K562 (cell line): ENCODE results near the gene HNF4A. TPM values are rescaled to one million over a fixed set of nuclear protein-coding genes. Genes with fewer than 3 reads are reported as not detected.
A peak's percentile ranks its signal among the peaks of the same experiment; 100 is the strongest.

Experiments used
- ARID1B ChIP-seq: fragments of 450-650 bp; IDR thresholded peaks from 2 replicates; pipeline ENCODE4 v1.6.1; 2016; ENCODE audit warnings: antibody characterized with exemption, mild to moderate bottlenecking, inconsistent platforms
- BHLHE40 ChIP-seq: IDR thresholded peaks from 2 replicates; pipeline ENCODE4 v1.6.1; 2011; ENCODE audit warnings: low read length, improper control_type of control experiment
- CC2D1A ChIP-seq: fragments of 450-650 bp; IDR thresholded peaks from 2 replicates; pipeline ENCODE4 v1.6.1; 2017; ENCODE audit warnings: mild to moderate bottlenecking
- CCNT2 ChIP-seq: IDR thresholded peaks from 2 replicates; pipeline ENCODE4 v1.6.1; 2011; ENCODE audit warnings: borderline replicate concordance, low read depth, mild to moderate bottlenecking, moderate library complexity, mixed read lengths, low read length; ENCODE audit not compliant: insufficient read length; ENCODE audit errors: extremely low read depth
- CHD2 ChIP-seq: IDR thresholded peaks from 2 replicates; pipeline ENCODE4 v1.6.1; 2011; ENCODE audit warnings: low read depth, low read length
- DIDO1 ChIP-seq: fragments of 450-650 bp; IDR thresholded peaks from 2 replicates; pipeline ENCODE4 v1.6.1; 2016; ENCODE audit warnings: low read depth, missing biosample characterization, missing genetic modification characterization
- ETS2 ChIP-seq: IDR thresholded peaks from 2 replicates; pipeline ENCODE4 v1.6.1; 2016; ENCODE audit warnings: borderline replicate concordance, missing genetic modification characterization, mild to moderate bottlenecking, moderate library complexity, missing compliant biosample characterization; ENCODE audit not compliant: poor library complexity, severe bottlenecking
- GABPB1 ChIP-seq: sonication (generic); formaldehyde crosslinking; IDR thresholded peaks from 2 replicates; pipeline ENCODE4 v1.8.0; 2022; ENCODE audit warnings: mild to moderate bottlenecking, missing genetic modification reagents
- GATAD2A ChIP-seq: fragments of 450-650 bp; IDR thresholded peaks from 2 replicates; pipeline ENCODE4 v1.6.1; 2017
- GTF2A2 ChIP-seq: IDR thresholded peaks from 2 replicates; pipeline ENCODE4 v1.6.1; 2016; ENCODE audit warnings: mild to moderate bottlenecking, missing genetic modification characterization, missing compliant biosample characterization
- MAFF ChIP-seq: IDR thresholded peaks from 2 replicates; pipeline ENCODE4 v1.6.1; 2012; ENCODE audit warnings: low read length, improper control_type of control experiment
- NCOA1 ChIP-seq: fragments of 450-650 bp; IDR thresholded peaks from 2 replicates; pipeline ENCODE4 v1.6.1; 2016; ENCODE audit warnings: low read depth
- NFIX ChIP-seq: fragments of 250-450 bp; sonication (Bioruptor Pico); IDR thresholded peaks from 2 replicates; pipeline ENCODE4 v1.4.0; 2020; ENCODE audit warnings: low read depth, mild to moderate bottlenecking, moderate library complexity
- NFXL1 ChIP-seq: fragments of 450-650 bp; formaldehyde crosslinking; IDR thresholded peaks from 2 replicates; pipeline ENCODE4 v1.4.0; 2021; ENCODE audit warnings: mild to moderate bottlenecking
- NR4A1 ChIP-seq, 2 experiments: fragments of 250-450 bp in 1 of 2; fragments of 450-650 bp in 1 of 2; sonication (Bioruptor Pico) in 1 of 2; IDR thresholded peaks; 2 replicates each; pipeline versions ENCODE4 v1.4.0 to v1.6.1; 2016 to 2020; ENCODE audit warnings: mild to moderate bottlenecking in 2 of 2, missing compliant biosample characterization in 1 of 2, missing genetic modification characterization in 1 of 2, moderate library complexity in 1 of 2
- POLR2AphosphoS2 ChIP-seq: IDR thresholded peaks from 2 replicates; pipeline ENCODE4 v1.6.1; 2012; ENCODE audit warnings: low read length, improper control_type of control experiment
- POLR3G ChIP-seq: IDR thresholded peaks from 2 replicates; pipeline ENCODE4 v1.6.1; 2011; ENCODE audit not compliant: insufficient read length, insufficient replicate concordance; ENCODE audit errors: extremely low read depth
- RAD51 ChIP-seq: fragments of 450-650 bp; IDR thresholded peaks from 2 replicates; pipeline ENCODE4 v1.7.1; 2016; ENCODE audit warnings: low read depth, mild to moderate bottlenecking, borderline replicate concordance
- RBBP5 ChIP-seq: fragments of 200-600 bp; sonication (generic); IDR thresholded peaks from 2 replicates; pipeline ENCODE4 v1.6.1; 2012; ENCODE audit warnings: borderline replicate concordance, mild to moderate bottlenecking, low read length, control low read depth, inconsistent platforms; ENCODE audit not compliant: insufficient read depth, poor library complexity, severe bottlenecking
- RCOR1 ChIP-seq, 2 experiments: IDR thresholded peaks; 2 replicates each; pipeline ENCODE4 v1.6.1; 2012; ENCODE audit warnings: low read depth in 2 of 2, low read length in 2 of 2, borderline replicate concordance in 1 of 2, improper control_type of control experiment in 1 of 2
- SIN3A ChIP-seq, 2 experiments: fragments of 150-350 bp in 1 of 2; IDR thresholded peaks; 2 replicates each; pipeline ENCODE4 v1.6.1; 2011 to 2016; ENCODE audit warnings: borderline replicate concordance in 2 of 2, low read depth in 2 of 2, low read length in 2 of 2, mild to moderate bottlenecking in 2 of 2, moderate library complexity in 2 of 2; ENCODE audit not compliant: control insufficient read depth in 1 of 2
- SLC30A9 ChIP-seq: fragments of 250-450 bp; sonication (Bioruptor Pico); IDR thresholded peaks from 2 replicates; pipeline ENCODE4 v1.8.0; 2022; ENCODE audit warnings: mild to moderate bottlenecking, moderate library complexity
- SRSF7 ChIP-seq: fragments of 200-400 bp; formaldehyde crosslinking; optimal IDR thresholded peaks from 2 replicates; pipeline ENCODE3; 2017; ENCODE audit warnings: mild to moderate bottlenecking, low read depth, low read length
- TOE1 ChIP-seq, 2 experiments: fragments of 450-650 bp in 1 of 2; sonication (generic) in 1 of 2; formaldehyde crosslinking in 1 of 2; IDR thresholded peaks; 2 replicates each; pipeline versions ENCODE4 v1.7.1 to v1.8.0; 2016 to 2022; ENCODE audit warnings: borderline replicate concordance in 2 of 2, mild to moderate bottlenecking in 2 of 2, antibody characterized with exemption in 1 of 2, inconsistent platforms in 1 of 2, low read depth in 1 of 2, missing genetic modification reagents in 1 of 2, moderate library complexity in 1 of 2
- WHSC1 ChIP-seq: IDR thresholded peaks from one replicate; pipeline ENCODE4 v1.6.1; 2012; ENCODE audit warnings: low read length, control low read depth, inconsistent platforms
- XRCC3 ChIP-seq: fragments of 450-650 bp; IDR thresholded peaks from 2 replicates; pipeline ENCODE4 v1.6.1; 2017; ENCODE audit warnings: mild to moderate bottlenecking, moderate library complexity
- ZNF175 ChIP-seq: fragments of 200-800 bp; sonication (Bioruptor generic); IDR thresholded peaks from 2 replicates; pipeline ENCODE4 v1.6.1; 2016; ENCODE audit warnings: low read depth, mild to moderate bottlenecking, missing genetic modification characterization, missing compliant biosample characterization
- ZNF253 ChIP-seq: fragments of 250-450 bp; sonication (Bioruptor Pico); conservative IDR thresholded peaks from 2 replicates; pipeline ENCODE4 v1.6.1; 2021; ENCODE audit warnings: mild to moderate bottlenecking
- ZNF507 ChIP-seq: conservative IDR thresholded peaks from 2 replicates; pipeline ENCODE4 v1.6.1; 2017; ENCODE audit warnings: missing genetic modification characterization, missing compliant biosample characterization
- ZNF785 ChIP-seq: fragments of 250-450 bp; sonication (Bioruptor Pico); IDR thresholded peaks from 2 replicates; pipeline ENCODE4 v1.4.0; 2020; ENCODE audit warnings: mild to moderate bottlenecking
- polyA plus RNA-seq, 8 experiments: library from polyadenylated mRNA; depleted of rRNA in 4 of 8; stranded (reverse) in 5 of 8; unstranded in 3 of 8; fragments of >200 nt; fragmentation: Nextera tagmentation in 2 of 8; fragmentation: Illumina TruSeq in 1 of 8; extraction: Ambion mirVana in 2 of 8; extraction: Trizol in 1 of 8; gene quantifications; 2 replicates each; pipeline versions ENCODE4 v1.2.1 to v1.2.3, GENCODE V29; 2011 to 2014; ENCODE audit warnings: inconsistent platforms in 1 of 8, missing spikeins in 1 of 8
- total RNA-seq, 7 experiments: library from RNA; depleted of rRNA in 6 of 7; stranded (reverse); fragments of >200 nt in 6 of 7; fragmentation: Illumina TruSeq in 2 of 7; extraction: Trizol in 2 of 7; gene quantifications; 2 replicates each; pipeline versions ENCODE4 v1.2.1 to v1.2.3, GENCODE V29; 2011 to 2021; ENCODE audit warnings: low replicate concordance in 1 of 7
- TF ChIP-seq, protein P1 (sequence below): fragments of 250-450 bp; sonication (Bioruptor Pico); IDR thresholded peaks from 2 replicates; pipeline ENCODE4 v1.6.1; 2021; ENCODE audit warnings: mild to moderate bottlenecking

HNF4A gene
- total and polyA plus RNA-seq, 9 of the 15 experiments (the other 6 are each of a cell fraction or from before 2014, with no cell fraction given): 0.03 to 0.27 (median 0.08) TPM; not detected in 5

DNA sequence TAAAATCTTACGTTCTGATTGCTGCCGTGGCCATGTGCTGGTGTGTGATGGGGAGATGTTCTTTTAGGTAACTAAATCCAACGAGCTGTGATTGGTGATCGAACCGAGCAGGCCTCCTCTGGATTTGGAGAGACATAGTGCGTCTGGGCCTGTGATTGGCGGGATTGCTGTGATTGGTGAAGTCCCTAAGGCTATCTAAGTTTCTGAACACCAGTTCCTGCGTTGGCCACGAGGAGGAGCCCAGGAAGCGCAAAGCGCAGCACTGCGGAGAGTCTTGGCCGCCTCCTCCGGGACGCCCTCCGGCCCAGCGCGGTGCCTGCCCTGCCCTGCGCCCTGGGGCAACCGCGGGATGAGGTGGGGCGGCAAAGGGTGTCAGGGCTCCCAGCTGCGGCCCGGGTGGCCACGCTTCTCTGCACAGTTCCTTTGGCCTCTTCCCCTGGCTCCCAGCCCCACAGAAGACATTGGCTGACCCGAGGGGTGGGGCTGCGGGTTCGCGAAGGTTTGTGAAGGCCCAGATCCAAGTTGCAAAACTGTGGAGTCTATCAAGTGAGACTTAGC is 33.0 kb downstream of the HNF4A start (continued):
- 0 out of 2 replicates have a peak, but pooled peaks have one; percentile 18 for TF ChIP-seq TOE1 (IDR thresholded peaks at IDR 0.05; ENCODE audit: borderline replicate concordance)
- no peak for TF ChIP-seq TOE1 (CRISPR knock-in tag; IDR thresholded peaks at IDR 0.05; ENCODE audit: borderline replicate concordance, low read depth)
- TF ChIP-seq ZNF507 (tag): no peak
- no peak for TF ChIP-seq ETS2 (tag)
- TF ChIP-seq NFIX (CRISPR knock-in tag): no peak
- TF ChIP-seq, protein P1, sequence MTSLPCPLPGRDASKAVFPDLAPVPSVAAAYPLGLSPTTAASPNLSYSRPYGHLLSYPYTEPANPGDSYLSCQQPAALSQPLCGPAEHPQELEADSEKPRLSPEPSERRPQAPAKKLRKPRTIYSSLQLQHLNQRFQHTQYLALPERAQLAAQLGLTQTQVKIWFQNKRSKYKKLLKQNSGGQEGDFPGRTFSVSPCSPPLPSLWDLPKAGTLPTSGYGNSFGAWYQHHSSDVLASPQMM (CRISPR knock-in tag): no peak
- no peak for TF ChIP-seq ZNF253 (CRISPR knock-in tag)
- no peak for TF ChIP-seq CCNT2
- no peak for TF ChIP-seq ARID1B
- no peak for TF ChIP-seq NCOA1
- TF ChIP-seq DIDO1 (tag): no peak
- no peak for TF ChIP-seq GATAD2A
- TF ChIP-seq SLC30A9 (CRISPR knock-in tag): no peak
- no peak for TF ChIP-seq XRCC3
- TF ChIP-seq CC2D1A: peak; percentile 69
- TF ChIP-seq POLR3G: no peak
- no peak for TF ChIP-seq ZNF175 (CRISPR knock-in tag)
- no peak for TF ChIP-seq WHSC1
- peak in 1 of 2 experiments; percentile 88; a peak in 2 of 4 replicates for TF ChIP-seq RCOR1 (IDR thresholded peaks at IDR 0.05; ENCODE audit: borderline replicate concordance in 1 of 2, low read depth in 2 of 2, low read length in 2 of 2)
- TF ChIP-seq CHD2: no peak
- no peak for TF ChIP-seq SIN3A (IDR thresholded peaks at IDR 0.05; ENCODE audit: borderline replicate concordance in 2 of 2, control insufficient read depth in 1 of 2, low read depth in 2 of 2, low read length in 2 of 2)
- TF ChIP-seq RAD51: no peak; the same call in 1 of the 2 replicates
- no peak for TF ChIP-seq GTF2A2
- TF ChIP-seq RBBP5: no peak
- no peak for TF ChIP-seq NR4A1 (CRISPR knock-in tag; IDR thresholded peaks at IDR 0.05)
- TF ChIP-seq NR4A1 (tag; IDR thresholded peaks at IDR 0.05): no peak
- TF ChIP-seq BHLHE40: 0 out of 2 replicates have a peak, but pooled peaks have one; percentile 24
- TF ChIP-seq SRSF7: no peak
- no peak for TF ChIP-seq ZNF785
- peak; percentile 42; the same call in 1 of the 2 replicates for TF ChIP-seq GABPB1 (CRISPR knock-in tag)
- TF ChIP-seq MAFF: no peak
- TF ChIP-seq NFXL1 (CRISPR knock-in tag): no peak
- TF ChIP-seq POLR2AphosphoS2: no peak
